Heart left ventricle (tissue), 13 donors: ENCODE results near the gene MTSS2.

Source experiments
- POLR2A ChIP-seq, 2 donors: fragments of 450-650 bp; IDR thresholded peaks; one replicate each; pipeline ENCODE4 v1.6.1; 2017; ENCODE audit warnings: antibody characterized with exemption in 2 of 2, mild to moderate bottlenecking in 2 of 2, moderate library complexity in 2 of 2
- TF ChIP-seq, protein P1 (sequence below), 12 donors: fragments of 200-600 bp; sonication (generic) in 4 of 12; IDR thresholded peaks; one replicate each; pipeline versions ENCODE4 v1.5.0 to v1.8.0; 2018 to 2022; ENCODE audit warnings: antibody characterized with exemption in 12 of 12, mild to moderate bottlenecking in 5 of 12
- donor health status: ischemic (EF 13 %, LVEDD 7.1; RV severe dilation, severe dysfunction).
- donor health status: DM: no; HTN: yes; CAD: no.
- donor health status: DM: no; HTN: no; CAD: no.
- donor health status: ischemic (EF 25% LVEDD 6.9; RV normal size, moderate dysfunction).
- donor health status: ischemic (EF 25% LVEDD 5.7; RV mildly dilated, moderate dysfunction).
- donor health status: ischemic (EF 35%, LVEDD 5.7; RV mildly dilated, moderate dysfunction).
- donor health status: nonischemic (EF 11% LVEDD 7.7; RV severe dilation, severe dysfunction).
- donor health status: DM: yes; HTN: yes; CAD: no.
- donor health status: PGD.
- donor health status: ischemic (EF 29% LVEDD 5.4; RV normal size, mild dysfunction).
- donor health status: nonischemic (EF 23%, LVEDD 6.1; RV moderate dilation, normal function).

DNA sequence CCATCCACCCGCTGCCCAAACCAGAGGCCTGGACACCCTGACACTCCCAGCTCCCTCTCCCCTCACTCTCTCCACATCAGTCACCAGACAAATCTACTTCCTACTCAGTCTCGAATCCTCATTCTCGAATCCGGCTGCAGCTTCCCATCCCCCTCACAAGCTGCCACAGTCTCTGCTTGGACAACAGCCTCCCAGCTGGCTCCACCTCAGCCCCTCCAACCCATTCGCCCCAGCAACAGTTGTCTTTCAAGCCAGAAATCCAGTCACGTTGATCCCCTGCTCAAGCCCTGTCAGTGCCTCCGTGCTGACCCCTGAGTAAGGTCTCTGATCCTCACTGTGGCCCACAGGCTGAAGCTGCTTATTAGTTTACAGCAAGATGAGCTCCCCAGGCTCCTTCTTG, 44.2 kb upstream of the MTSS2 start:
- TF ChIP-seq, protein P1, sequence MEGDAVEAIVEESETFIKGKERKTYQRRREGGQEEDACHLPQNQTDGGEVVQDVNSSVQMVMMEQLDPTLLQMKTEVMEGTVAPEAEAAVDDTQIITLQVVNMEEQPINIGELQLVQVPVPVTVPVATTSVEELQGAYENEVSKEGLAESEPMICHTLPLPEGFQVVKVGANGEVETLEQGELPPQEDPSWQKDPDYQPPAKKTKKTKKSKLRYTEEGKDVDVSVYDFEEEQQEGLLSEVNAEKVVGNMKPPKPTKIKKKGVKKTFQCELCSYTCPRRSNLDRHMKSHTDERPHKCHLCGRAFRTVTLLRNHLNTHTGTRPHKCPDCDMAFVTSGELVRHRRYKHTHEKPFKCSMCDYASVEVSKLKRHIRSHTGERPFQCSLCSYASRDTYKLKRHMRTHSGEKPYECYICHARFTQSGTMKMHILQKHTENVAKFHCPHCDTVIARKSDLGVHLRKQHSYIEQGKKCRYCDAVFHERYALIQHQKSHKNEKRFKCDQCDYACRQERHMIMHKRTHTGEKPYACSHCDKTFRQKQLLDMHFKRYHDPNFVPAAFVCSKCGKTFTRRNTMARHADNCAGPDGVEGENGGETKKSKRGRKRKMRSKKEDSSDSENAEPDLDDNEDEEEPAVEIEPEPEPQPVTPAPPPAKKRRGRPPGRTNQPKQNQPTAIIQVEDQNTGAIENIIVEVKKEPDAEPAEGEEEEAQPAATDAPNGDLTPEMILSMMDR (IDR thresholded peaks at IDR 0.05): no peak
- no peak for TF ChIP-seq POLR2A (IDR thresholded peaks at IDR 0.05)
